Astrocyte (in vitro differentiated cells and primary cell): ENCODE results near the gene ZNF497.

ENCODE experiments used
- CTCF ChIP-seq: IDR thresholded peaks from 2 replicates; pipeline ENCODE4 v1.5.1; 2011; ENCODE audit warnings: low read depth, mild to moderate bottlenecking, inconsistent platforms, low read length, moderate library complexity; ENCODE audit not compliant: insufficient read depth
- EZH2 ChIP-seq: IDR thresholded peaks from 2 replicates; pipeline ENCODE4 v1.6.1; 2012; ENCODE audit warnings: mild to moderate bottlenecking, low read length, inconsistent platforms; ENCODE audit not compliant: insufficient read depth

- TF ChIP-seq CTCF (no peak), EZH2 (no peak)
Measured at GRCh38 chr19:58328999-58329398, 33.6 kb downstream of the ZNF497 start.
